ENCODE results near the gene RPUSD4. TPM values are rescaled to one million over a fixed set of nuclear protein-coding genes. Genes with fewer than 3 reads are reported as not detected.
"Not testable (repeated sequence)": the region's sequence is repeated elsewhere in the genome, so short reads cannot be mapped to it uniquely, and the experiment has no call there.

The RPUSD4 gene
- polyA plus RNA-seq, 2 of the 4 experiments (the other 2 are of a cell fraction), result 15.4 to 16.2 TPM

GRCh38 chr11:126257144-126257543 lies 45.7 kb upstream of the RPUSD4 start:
- H3K4me3 ChIP-seq, result no peak overlapping the region
- no peaks in the 10 kb centered on the region for H3K4me1 ChIP-seq
- ChIA-PET POLR2A (no interaction called here), CTCF (no interaction called here)
- no peak for DNase-seq (ENCODE audit: low read depth in 1 of 2, low spot score in 1 of 2)
- no peak for ATAC-seq
- H3K4me2 ChIP-seq, result no peak overlapping the region
- FAIRE-seq, result no peak
- TF ChIP-seq CEBPB (IDR thresholded peaks at IDR 0.05), result peak in 1 of 2 experiments; percentile 53; a peak in 3 of 4 replicates
- no peak for TF ChIP-seq ZC3H11A (IDR thresholded peaks at IDR 0.05)
- H3K27ac ChIP-seq, result no peak overlapping the region
- H3K9me3 ChIP-seq, result no peaks in the 10 kb centered on the region
- 92% methylated on average over 2 of the region's 2 CpGs for WGBS (ENCODE audit: missing lambda C conversion rate)

GRCh38 chr11:126256216-126256615 lies 44.8 kb upstream of the RPUSD4 start:
- H3K27ac ChIP-seq, result no peak overlapping the region
- H3K4me3 ChIP-seq, result no peak overlapping the region
- H3K9me3 ChIP-seq, result no peaks in the 10 kb centered on the region
- DNase-seq (ENCODE audit: low read depth in 1 of 2, low spot score in 1 of 2), result no peak
- FAIRE-seq, result no peak
- no peak overlapping the region for H3K4me2 ChIP-seq
- CTCF ChIA-PET, result no interaction called here
- no peak for ATAC-seq
- TF ChIP-seq EHMT2 (IDR thresholded peaks at IDR 0.05; ENCODE audit: low read depth) (no peak), BHLHE40 (IDR thresholded peaks at IDR 0.05; ENCODE audit: low read depth, low read length) (no peak), CHD4 (IDR thresholded peaks at IDR 0.05; ENCODE audit: borderline replicate concordance) (no peak), E2F6 (IDR thresholded peaks at IDR 0.05; ENCODE audit: borderline replicate concordance, low read depth) (no peak)
- no peaks in the 10 kb centered on the region for H3K4me1 ChIP-seq
- POLR2A ChIA-PET, result no interaction called here
- 94% methylated on average over 4 of the region's 4 CpGs for WGBS (ENCODE audit: missing lambda C conversion rate)

- POLR2A ChIA-PET; H3K4me1 ChIP-seq; DNase-seq (ENCODE audit: low read depth in 1 of 2, low spot score in 1 of 2); H3K9me3 ChIP-seq; ATAC-seq; H3K27ac ChIP-seq; H3K4me2 ChIP-seq; FAIRE-seq; CTCF ChIA-PET; H3K4me3 ChIP-seq: not testable (repeated sequence)
- WGBS (ENCODE audit: missing lambda C conversion rate), result 82% methylated on average over 5 of the region's 5 CpGs
Observed at GRCh38 chr11:126255507-126255906, 44.1 kb upstream of the RPUSD4 start.

- ChIA-PET POLR2A (no interaction called here), CTCF (no interaction called here)
- Histone ChIP-seq H3K9me3 (no peaks in the 10 kb centered on the region), H3K4me3 (no peak overlapping the region), H3K4me1 (no peaks in the 10 kb centered on the region), H3K27ac (no peak overlapping the region), H3K4me2 (no peak overlapping the region)
- 71% methylated on average over 1 of the region's 1 CpG for WGBS (ENCODE audit: missing lambda C conversion rate)
- no peak for DNase-seq (ENCODE audit: low read depth in 1 of 2, low spot score in 1 of 2)
- no peak for ATAC-seq
- TF ChIP-seq HOXB13 (CRISPR knock-in tag; IDR thresholded peaks at IDR 0.05; ENCODE audit: low read depth) (no peak), ZC3H11A (IDR thresholded peaks at IDR 0.05) (no peak), HOXB5 (CRISPR knock-in tag; IDR thresholded peaks at IDR 0.05) (no peak)
- no peak for FAIRE-seq
Observed at GRCh38 chr11:126254819-126255218, 43.4 kb upstream of the RPUSD4 start.

GRCh38 chr11:126253265-126253664 lies 41.8 kb upstream of the RPUSD4 start:
- TF ChIP-seq RNF2 (IDR thresholded peaks at IDR 0.05; ENCODE audit: borderline replicate concordance, low read depth), result no peak
- no peak for TF ChIP-seq NR3C1 (IDR thresholded peaks at IDR 0.05)
- no peak for TF ChIP-seq MAX (IDR thresholded peaks at IDR 0.05)
- TF ChIP-seq RAD21 (conservative IDR thresholded peaks at IDR 0.05 in 1 of 2, IDR thresholded peaks at IDR 0.05 in 1 of 2), result no peak
- TF ChIP-seq NPAS2 (CRISPR knock-in tag; IDR thresholded peaks at IDR 0.05; ENCODE audit: borderline replicate concordance), result no peak
- TF ChIP-seq POLR2A (IDR thresholded peaks at IDR 0.05; ENCODE audit: low read length), result no peak
- TF ChIP-seq ZC3H11A (IDR thresholded peaks at IDR 0.05), result no peak
- TF ChIP-seq TP53 (CRISPR knock-in tag; IDR thresholded peaks at IDR 0.05), result no peak
- TF ChIP-seq REST (IDR thresholded peaks at IDR 0.05), result no peak
- no peak for TF ChIP-seq RFX5 (IDR thresholded peaks at IDR 0.05)
- no peak for TF ChIP-seq MAZ (IDR thresholded peaks at IDR 0.05; ENCODE audit: borderline replicate concordance, low read depth, low read length)
- no peak for TF ChIP-seq ZFP36 (IDR thresholded peaks at IDR 0.05; ENCODE audit: borderline replicate concordance, partially characterized antibody)
- H3K4me3 ChIP-seq, result no peak overlapping the region
- WGBS (ENCODE audit: missing lambda C conversion rate), result 66% methylated on average over 4 of the region's 4 CpGs
- no peak for DNase-seq (ENCODE audit: low read depth in 1 of 2, low spot score in 1 of 2)
- H3K4me2 ChIP-seq, result no peak overlapping the region
- H3K9me3 ChIP-seq, result no peaks in the 10 kb centered on the region
- H3K27ac ChIP-seq, result no peak overlapping the region
- no peak for ATAC-seq
- no peaks in the 10 kb centered on the region for H3K4me1 ChIP-seq
- no peak for FAIRE-seq
- POLR2A ChIA-PET, result no interaction called here
- CTCF ChIA-PET, result no interaction called here

Measured in A549 (cell line).